Measurements from ENCODE around the gene MTFP1. TPM values are rescaled to one million over a fixed set of nuclear protein-coding genes. Genes with fewer than 3 reads are reported as not detected.

MTFP1 gene
- total RNA-seq, result 6.6 and 10.9 TPM in 2 replicates

GRCh38 chr22:30425616-30426387, at the start of gene MTFP1:
MTFP1 (plus strand) TSS chr22:30425768; CDS start chr22:30425880, 112 bp downstream.

DNA sequence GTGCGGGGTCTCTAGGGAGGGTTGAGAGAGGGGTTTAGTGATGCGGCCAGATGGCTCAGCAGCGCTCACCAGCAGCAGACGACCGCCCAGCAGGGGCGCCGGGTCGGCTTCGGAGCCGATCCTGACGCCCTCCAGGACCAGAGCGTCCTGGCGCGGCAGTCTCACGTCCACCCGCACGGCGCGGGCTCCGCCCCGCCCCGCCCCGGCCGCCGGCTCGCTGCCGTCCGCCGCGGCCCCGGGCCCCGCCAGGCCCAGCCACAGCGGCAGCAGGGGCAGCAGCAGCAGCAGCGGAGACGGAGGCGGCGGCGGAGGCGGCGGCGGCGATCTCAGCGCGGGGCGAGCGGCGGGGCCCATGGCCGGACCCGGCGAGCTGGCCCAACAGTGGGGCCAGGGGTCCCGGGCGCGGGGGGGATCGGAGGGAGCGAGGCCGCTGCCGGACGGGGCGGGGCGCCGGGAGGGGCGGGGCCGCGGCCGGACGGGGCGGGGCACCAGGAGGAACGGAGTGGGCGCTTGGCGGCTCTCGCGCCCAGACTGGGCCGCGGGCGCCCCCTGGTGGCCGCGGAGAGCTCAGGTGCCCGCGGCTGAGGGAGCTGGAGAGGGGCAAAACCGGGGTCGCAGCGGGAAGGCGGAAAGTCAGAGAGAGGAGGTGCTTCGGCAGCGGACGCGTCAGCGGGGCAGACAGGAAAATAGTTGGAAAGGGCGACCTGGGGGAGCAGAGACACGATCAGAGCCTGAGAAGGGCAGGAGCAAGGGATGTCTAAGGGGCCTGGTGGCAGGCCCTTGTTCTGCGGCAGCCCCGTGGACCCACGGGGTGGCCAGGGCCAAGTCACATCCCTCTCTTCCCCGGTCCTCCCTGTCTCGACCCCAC, 38.4 kb upstream of the MTFP1 start, which contains the start of gene RNF215:
RNF215 (minus strand) TSS at position 452 of the 868 bp plus-strand sequence; CDS start at position 354, 98 bp downstream.

GRCh38 chr22:30396871-30397655, 28.5 kb upstream of the MTFP1 start, which contains the start of gene SEC14L2:
SEC14L2 (plus strand) TSS chr22:30397018; CDS start chr22:30397117, 99 bp downstream.

DNA sequence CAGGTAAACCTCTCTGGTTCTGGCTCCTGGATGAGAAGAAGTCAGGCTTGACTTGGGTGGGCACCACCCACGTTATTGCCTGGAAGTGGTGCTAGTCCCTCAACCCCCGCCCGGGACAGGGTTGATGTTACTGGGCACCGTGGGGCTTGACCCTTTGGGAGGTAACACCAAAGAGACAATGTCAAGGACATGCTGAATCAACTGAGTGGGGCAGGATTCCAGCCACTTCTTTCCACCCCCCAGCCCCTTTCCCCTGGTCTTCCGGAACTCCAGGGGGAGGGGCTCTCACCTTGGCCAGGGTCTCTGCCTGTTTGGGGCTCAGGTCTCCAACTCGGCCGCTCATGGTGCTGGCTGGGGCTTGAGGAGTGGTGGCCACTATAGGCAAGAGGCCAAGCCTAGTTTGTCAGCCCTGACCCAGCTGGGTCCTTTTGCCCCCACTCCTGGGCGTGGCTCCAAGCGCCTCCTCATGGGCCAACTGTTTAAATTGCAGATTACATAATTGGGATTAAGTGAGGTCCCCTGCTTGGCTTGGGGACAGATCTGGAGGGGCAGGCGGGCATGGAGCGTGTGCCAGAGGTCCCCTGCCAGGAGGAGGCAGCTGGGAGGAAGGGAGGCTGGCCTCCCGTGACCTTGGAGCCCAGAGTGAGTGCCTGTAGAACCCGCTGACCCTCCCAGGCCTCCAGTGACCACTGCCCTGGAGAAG, 46.2 kb downstream of the MTFP1 start, which contains the start of gene SEC14L3:
SEC14L3 (minus strand) TSS at position 402 of the 703 bp plus-strand sequence; CDS start at position 343, 59 bp downstream.

Small RNA genes within 50 kb of the gene (small RNA-seq; reads per million reads assigned to genes)
- gene AC004832.3 (not detected), gene RNU6-564P (not detected)

Other genes with a start within 250 kb of the MTFP1 start
- gene LIF, start 179.0 kb upstream of the MTFP1 start, total RNA-seq, result 1.5 and 3.1 TPM in 2 replicates
- gene OSM, start 158.9 kb upstream of the MTFP1 start, total RNA-seq, result not detected in 2 replicates
- 2.3 and 2.9 TPM in 2 replicates for gene CASTOR1, start 136.3 kb upstream of the MTFP1 start, total RNA-seq
- gene TBC1D10A, start 98.8 kb upstream of the MTFP1 start, total RNA-seq, result 12.9 and 15.6 TPM in 2 replicates
- 19.5 and 41.4 TPM in 2 replicates for gene SF3A1, start 68.9 kb upstream of the MTFP1 start, total RNA-seq
- 1.1 and 1.6 TPM in 2 replicates for gene CCDC157, start 68.8 kb upstream of the MTFP1 start, total RNA-seq
- 12.9 and 14.5 TPM in 2 replicates for gene RNF215, start 38.4 kb upstream of the MTFP1 start, total RNA-seq
- 17.4 and 25.0 TPM in 2 replicates for gene SEC14L2, start 28.8 kb upstream of the MTFP1 start, total RNA-seq
- not detected in 2 replicates for gene SEC14L3, start 46.2 kb downstream of the MTFP1 start, total RNA-seq
- 0.78 and 1.1 TPM in 2 replicates for gene SEC14L4, start 79.9 kb downstream of the MTFP1 start, total RNA-seq
- under 0.01 TPM in 1 of 2 replicates, not detected in the other for gene SEC14L6, start 121.0 kb downstream of the MTFP1 start, total RNA-seq
- gene GAL3ST1, start 148.9 kb downstream of the MTFP1 start, total RNA-seq, result not detected in 2 replicates
- 113 and 115 TPM in 2 replicates for gene PES1, start 166.1 kb downstream of the MTFP1 start, total RNA-seq
- 7.7 and 11.3 TPM in 2 replicates for gene TCN2, start 181.4 kb downstream of the MTFP1 start, total RNA-seq
- gene SLC35E4, start 210.0 kb downstream of the MTFP1 start, total RNA-seq, result 25.0 and 103 TPM in 2 replicates
- gene DUSP18, start 242.1 kb downstream of the MTFP1 start, total RNA-seq, result 10.3 and 21.1 TPM in 2 replicates